GM18499 (cell line): Measurements from ENCODE around the gene H3-3A.
A peak's percentile ranks its signal among the peaks of the same experiment; 100 is the strongest.
"Not testable (repeated sequence)": the region's sequence is repeated elsewhere in the genome, so short reads cannot be mapped to it uniquely, and the experiment has no call there.

ENCODE experiments used
- ATAC-seq: cut with Tn5 transposase; IDR thresholded peaks from one replicate; pipeline ENCODE4 v1.9.1; 2021; ENCODE audit warnings: moderate number of reproducible peaks; ENCODE audit not compliant: insufficient read depth, unreplicated experiment

Gene H3-3A

GRCh38 chr1:226082959-226083301, 20.4 kb downstream of the H3-3A start:
- ATAC-seq: no peak

GRCh38 chr1:226083302-226084101, 21.0 kb downstream of the H3-3A start:
- peak; percentile 55 for ATAC-seq

GRCh38 chr1:226085675-226086285, 23.3 kb downstream of the H3-3A start:
- no peak for ATAC-seq

GRCh38 chr1:226086776-226087175, 24.3 kb downstream of the H3-3A start:
- no peak for ATAC-seq

- no peak for ATAC-seq
These were observed 28.9 kb downstream of the H3-3A start for GRCh38 chr1:226091461-226091860.

- ATAC-seq: not testable (repeated sequence)
These were observed 29.7 kb downstream of the H3-3A start for GRCh38 chr1:226092048-226092820.

GRCh38 chr1:226092965-226093364, 30.4 kb downstream of the H3-3A start:
- no peak for ATAC-seq

GRCh38 chr1:226093621-226094020, 31.1 kb downstream of the H3-3A start:
- ATAC-seq: no peak

GRCh38 chr1:226094451-226094850, 31.9 kb downstream of the H3-3A start:
- no peak for ATAC-seq

- ATAC-seq: no peak
These were observed 32.8 kb downstream of the H3-3A start for GRCh38 chr1:226095286-226095685.

GRCh38 chr1:226097866-226098625, 35.5 kb downstream of the H3-3A start:
- ATAC-seq: no peak

GRCh38 chr1:226098870-226099835, 36.6 kb downstream of the H3-3A start:
- ATAC-seq: no peak

GRCh38 chr1:226100436-226101391, 38.2 kb downstream of the H3-3A start:
- no peak for ATAC-seq

GRCh38 chr1:226104671-226105121, 42.2 kb downstream of the H3-3A start:
- ATAC-seq: no peak

- ATAC-seq: no peak
These were observed 45.2 kb downstream of the H3-3A start for GRCh38 chr1:226107471-226108460.

GRCh38 chr1:226108935-226109828, 46.7 kb downstream of the H3-3A start:
- peak; percentile 18 for ATAC-seq
